Measurements from ENCODE around the gene PRRT1.

GRCh38 chr6:32195902-32196681 lies 44.4 kb upstream of the PRRT1 start:
- TF ChIP-seq CTCF (IDR thresholded peaks at IDR 0.05 in 8 of 11, conservative IDR thresholded peaks at IDR 0.05 in 3 of 11) (peak in 2 of 11 experiments; percentile 37 to 51), POLR2AphosphoS5 (IDR thresholded peaks at IDR 0.05) (peak; percentile 99 to 100 (median 99))

All from spleen (tissue), 7 donors.